ENCODE measurements around the gene SDHAF4. TPM values are rescaled to one million over a fixed set of nuclear protein-coding genes. Genes with fewer than 3 reads are reported as not detected.

SDHAF4 gene
- total and polyA plus RNA-seq, 2 experiments from 2014 or later = 11.9 to 16.0 TPM

- no peak overlapping the region for H2AFZ ChIP-seq
- no peaks in the 10 kb centered on the region for H3K9me3 ChIP-seq (ENCODE audit: low read depth)
- H3K4me3 ChIP-seq = no peak overlapping the region
- H3K4me1 ChIP-seq (ENCODE audit: insufficient read depth) = no peaks in the 10 kb centered on the region
- H3K4me2 ChIP-seq = no peak overlapping the region
- no peak overlapping the region for H3K27ac ChIP-seq
- TF ChIP-seq EZH2 (IDR thresholded peaks at IDR 0.05; ENCODE audit: borderline replicate concordance) (no peak), EZH2phosphoT487 (IDR thresholded peaks at IDR 0.05; ENCODE audit: low read depth, severe bottlenecking, unreplicated experiment) (no peak)
- TF ChIP-seq, protein P1, sequence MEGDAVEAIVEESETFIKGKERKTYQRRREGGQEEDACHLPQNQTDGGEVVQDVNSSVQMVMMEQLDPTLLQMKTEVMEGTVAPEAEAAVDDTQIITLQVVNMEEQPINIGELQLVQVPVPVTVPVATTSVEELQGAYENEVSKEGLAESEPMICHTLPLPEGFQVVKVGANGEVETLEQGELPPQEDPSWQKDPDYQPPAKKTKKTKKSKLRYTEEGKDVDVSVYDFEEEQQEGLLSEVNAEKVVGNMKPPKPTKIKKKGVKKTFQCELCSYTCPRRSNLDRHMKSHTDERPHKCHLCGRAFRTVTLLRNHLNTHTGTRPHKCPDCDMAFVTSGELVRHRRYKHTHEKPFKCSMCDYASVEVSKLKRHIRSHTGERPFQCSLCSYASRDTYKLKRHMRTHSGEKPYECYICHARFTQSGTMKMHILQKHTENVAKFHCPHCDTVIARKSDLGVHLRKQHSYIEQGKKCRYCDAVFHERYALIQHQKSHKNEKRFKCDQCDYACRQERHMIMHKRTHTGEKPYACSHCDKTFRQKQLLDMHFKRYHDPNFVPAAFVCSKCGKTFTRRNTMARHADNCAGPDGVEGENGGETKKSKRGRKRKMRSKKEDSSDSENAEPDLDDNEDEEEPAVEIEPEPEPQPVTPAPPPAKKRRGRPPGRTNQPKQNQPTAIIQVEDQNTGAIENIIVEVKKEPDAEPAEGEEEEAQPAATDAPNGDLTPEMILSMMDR (IDR thresholded peaks at IDR 0.05; ENCODE audit: poor library complexity) = no peak
- H3K27me3 ChIP-seq = no peaks in the 10 kb centered on the region
- WGBS (ENCODE audit: low lambda C conversion rate, missing lambda C conversion rate) = 90% methylated on average over 1 of the region's 1 CpG
- H3K79me2 ChIP-seq = no peaks in the 10 kb centered on the region
- no peaks in the 10 kb centered on the region for H4K20me1 ChIP-seq (ENCODE audit: insufficient read depth, poor library complexity, severe bottlenecking)
- no peaks in the 10 kb centered on the region for H3K36me3 ChIP-seq (replicated peaks; ENCODE audit: insufficient read depth, low read depth)
- no peaks in the 10 kb centered on the region for H3K9me2 ChIP-seq (replicated peaks; ENCODE audit: insufficient read depth)
- DNase-seq (ENCODE audit: low spot score) = no peak
Observed at GRCh38 chr6:70620746-70621145, 54.0 kb downstream of the SDHAF4 start.

DNA sequence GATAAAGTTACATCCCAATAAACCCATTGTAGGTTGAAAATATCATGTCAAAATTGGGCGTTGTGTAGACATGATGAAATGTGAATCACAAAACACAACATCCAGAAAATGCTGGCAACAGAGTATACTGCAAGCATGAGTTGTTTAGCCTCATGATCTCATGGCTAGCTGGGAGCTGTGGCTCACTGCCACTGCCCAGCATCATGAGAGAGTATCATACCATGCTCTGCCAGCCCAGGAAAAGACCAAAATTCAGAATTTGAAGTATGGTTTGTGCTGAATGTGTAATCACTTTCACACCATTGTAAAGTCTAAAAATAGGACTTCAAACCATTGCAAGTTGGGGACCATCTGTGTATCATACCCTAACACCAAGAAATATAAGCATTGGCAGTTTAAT is 55.7 kb downstream of the SDHAF4 start:
- WGBS (ENCODE audit: low lambda C conversion rate, missing lambda C conversion rate) = 81% methylated on average over 1 of the region's 1 CpG
- H3K9me3 ChIP-seq (ENCODE audit: low read depth) = no peaks in the 10 kb centered on the region
- TF ChIP-seq, protein P1 (IDR thresholded peaks at IDR 0.05; ENCODE audit: poor library complexity) = no peak
- TF ChIP-seq EZH2phosphoT487 (IDR thresholded peaks at IDR 0.05; ENCODE audit: low read depth, severe bottlenecking, unreplicated experiment) (no peak), EZH2 (IDR thresholded peaks at IDR 0.05; ENCODE audit: borderline replicate concordance) (no peak)
- no peaks in the 10 kb centered on the region for H3K79me2 ChIP-seq
- H3K4me3 ChIP-seq = no peak overlapping the region
- no peaks in the 10 kb centered on the region for H3K36me3 ChIP-seq (replicated peaks; ENCODE audit: insufficient read depth, low read depth)
- no peak overlapping the region for H2AFZ ChIP-seq
- no peak overlapping the region for H3K27ac ChIP-seq
- H3K4me1 ChIP-seq (ENCODE audit: insufficient read depth) = no peaks in the 10 kb centered on the region
- no peaks in the 10 kb centered on the region for H3K9me2 ChIP-seq (replicated peaks; ENCODE audit: insufficient read depth)
- H4K20me1 ChIP-seq (ENCODE audit: insufficient read depth, poor library complexity, severe bottlenecking) = no peaks in the 10 kb centered on the region
- H3K4me2 ChIP-seq = no peak overlapping the region
- H3K27me3 ChIP-seq = no peaks in the 10 kb centered on the region
- DNase-seq (ENCODE audit: low spot score) = no peak

- Histone ChIP-seq H2AFZ (no peak overlapping the region), H3K27ac (no peak overlapping the region), H3K4me3 (no peak overlapping the region), H3K4me1 (ENCODE audit: insufficient read depth) (no peaks in the 10 kb centered on the region), H3K9me2 (replicated peaks; ENCODE audit: insufficient read depth) (no peaks in the 10 kb centered on the region), H3K36me3 (replicated peaks; ENCODE audit: insufficient read depth, low read depth) (no peaks in the 10 kb centered on the region), H3K9me3 (ENCODE audit: low read depth) (no peaks in the 10 kb centered on the region), H3K4me2 (no peak overlapping the region), H3K79me2 (no peaks in the 10 kb centered on the region), H4K20me1 (ENCODE audit: insufficient read depth, poor library complexity, severe bottlenecking) (no peaks in the 10 kb centered on the region), H3K27me3 (no peaks in the 10 kb centered on the region)
- DNase-seq (ENCODE audit: low spot score) = no peak
- TF ChIP-seq EZH2phosphoT487 (IDR thresholded peaks at IDR 0.05; ENCODE audit: low read depth, severe bottlenecking, unreplicated experiment) (no peak), EZH2 (IDR thresholded peaks at IDR 0.05; ENCODE audit: borderline replicate concordance) (no peak)
Observed at GRCh38 chr6:70625436-70625835, 58.7 kb downstream of the SDHAF4 start.

- Histone ChIP-seq H3K27me3 (no peaks in the 10 kb centered on the region), H3K9me3 (ENCODE audit: low read depth) (no peaks in the 10 kb centered on the region), H3K4me2 (no peak overlapping the region), H3K4me1 (ENCODE audit: insufficient read depth) (no peaks in the 10 kb centered on the region), H3K4me3 (no peak overlapping the region), H3K36me3 (replicated peaks; ENCODE audit: insufficient read depth, low read depth) (no peaks in the 10 kb centered on the region), H3K9me2 (replicated peaks; ENCODE audit: insufficient read depth) (no peaks in the 10 kb centered on the region), H3K79me2 (no peaks in the 10 kb centered on the region), H2AFZ (no peak overlapping the region), H3K27ac (no peak overlapping the region), H4K20me1 (ENCODE audit: insufficient read depth, poor library complexity, severe bottlenecking) (no peaks in the 10 kb centered on the region)
- DNase-seq (ENCODE audit: low spot score) = no peak
- 96% methylated on average over 35 of the region's 36 CpGs for WGBS (ENCODE audit: low lambda C conversion rate, missing lambda C conversion rate)
- TF ChIP-seq EZH2 (IDR thresholded peaks at IDR 0.05; ENCODE audit: borderline replicate concordance) (no peak), EZH2phosphoT487 (IDR thresholded peaks at IDR 0.05; ENCODE audit: low read depth, severe bottlenecking, unreplicated experiment) (no peak)
- TF ChIP-seq, protein P1 (IDR thresholded peaks at IDR 0.05; ENCODE audit: poor library complexity) = no peak
Observed at GRCh38 chr6:70627500-70628254, 60.9 kb downstream of the SDHAF4 start.
